ENCODE results near the gene DAZAP1.

Gene DAZAP1

DNA sequence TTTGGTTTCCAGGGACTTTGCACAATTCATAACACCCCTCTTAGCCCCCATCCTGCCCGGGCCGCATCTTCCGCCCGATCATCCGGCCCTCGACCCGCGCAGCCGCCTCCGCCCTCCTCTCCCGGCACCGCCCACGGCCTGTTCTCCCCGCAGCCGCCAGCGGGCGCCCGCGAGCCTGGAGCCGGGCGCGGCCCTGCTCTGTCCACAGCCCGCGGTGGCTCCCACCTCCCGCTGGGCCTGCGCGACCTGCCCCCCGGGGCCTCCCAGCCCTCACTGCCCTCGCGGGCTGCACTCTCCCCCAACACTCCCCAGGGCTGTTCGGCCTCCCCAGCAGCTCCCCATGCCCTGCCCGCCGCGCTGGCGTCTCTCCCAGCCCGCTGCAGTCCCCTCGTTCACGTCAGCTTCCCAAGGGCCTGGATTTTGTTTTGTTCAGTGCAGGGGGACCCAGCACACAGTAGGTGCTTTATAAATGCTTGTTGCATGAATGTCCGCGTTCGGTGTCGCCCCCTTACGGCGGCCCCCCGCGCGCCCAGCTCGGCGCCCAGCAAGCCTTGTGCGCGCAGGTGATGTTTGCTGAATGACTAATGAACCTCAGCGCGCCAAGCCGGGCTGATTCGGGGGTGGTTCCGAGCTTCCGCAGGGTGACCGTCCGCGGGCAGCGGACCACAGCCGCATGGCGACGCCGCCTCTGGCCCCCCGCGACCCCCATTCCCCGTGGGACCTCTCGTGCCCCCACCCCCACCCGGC is 38.0 kb downstream of the DAZAP1 start:
- peak; percentile 69 to 74 for DNase-seq

DNA sequence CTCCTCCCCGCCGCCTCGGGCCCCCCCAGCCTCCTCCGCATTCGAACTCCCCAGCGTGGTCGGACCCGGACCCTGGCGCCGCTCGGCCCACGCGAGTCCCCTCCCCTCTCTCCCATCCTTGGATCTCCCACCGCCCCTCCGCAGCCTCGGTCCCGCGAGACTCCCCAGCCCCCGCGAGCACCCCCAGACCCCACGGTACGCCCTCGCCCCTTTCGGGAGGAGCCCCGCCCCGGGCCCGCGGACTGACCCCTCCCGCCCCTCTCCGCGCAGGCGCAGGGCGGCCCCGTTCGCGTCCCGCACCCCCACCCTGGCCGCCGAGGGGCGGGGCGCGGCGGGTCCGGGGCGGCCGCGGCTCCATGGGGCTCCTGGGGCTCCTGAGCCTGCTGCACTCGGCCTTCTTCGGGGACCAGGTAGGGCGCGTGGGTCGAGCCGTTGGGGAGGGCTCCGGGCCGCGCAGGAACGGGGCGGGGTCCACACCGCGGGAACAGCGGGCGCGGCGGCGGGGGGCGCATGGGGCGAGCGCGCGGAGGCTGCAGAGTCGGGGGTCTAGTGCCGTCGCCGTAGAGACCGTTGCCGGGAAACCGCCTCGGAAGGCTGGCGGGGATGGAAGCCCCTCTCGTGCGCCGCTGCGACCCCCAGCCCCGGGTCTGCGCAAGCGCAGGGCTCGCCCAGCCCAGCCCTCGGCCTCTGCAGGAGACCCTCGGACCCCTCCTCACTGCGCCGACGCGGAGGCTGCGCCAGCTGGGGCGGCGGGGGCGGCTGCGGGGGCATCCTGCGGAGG is 38.7 kb downstream of the DAZAP1 start:
- DNase-seq = no peak

DNA sequence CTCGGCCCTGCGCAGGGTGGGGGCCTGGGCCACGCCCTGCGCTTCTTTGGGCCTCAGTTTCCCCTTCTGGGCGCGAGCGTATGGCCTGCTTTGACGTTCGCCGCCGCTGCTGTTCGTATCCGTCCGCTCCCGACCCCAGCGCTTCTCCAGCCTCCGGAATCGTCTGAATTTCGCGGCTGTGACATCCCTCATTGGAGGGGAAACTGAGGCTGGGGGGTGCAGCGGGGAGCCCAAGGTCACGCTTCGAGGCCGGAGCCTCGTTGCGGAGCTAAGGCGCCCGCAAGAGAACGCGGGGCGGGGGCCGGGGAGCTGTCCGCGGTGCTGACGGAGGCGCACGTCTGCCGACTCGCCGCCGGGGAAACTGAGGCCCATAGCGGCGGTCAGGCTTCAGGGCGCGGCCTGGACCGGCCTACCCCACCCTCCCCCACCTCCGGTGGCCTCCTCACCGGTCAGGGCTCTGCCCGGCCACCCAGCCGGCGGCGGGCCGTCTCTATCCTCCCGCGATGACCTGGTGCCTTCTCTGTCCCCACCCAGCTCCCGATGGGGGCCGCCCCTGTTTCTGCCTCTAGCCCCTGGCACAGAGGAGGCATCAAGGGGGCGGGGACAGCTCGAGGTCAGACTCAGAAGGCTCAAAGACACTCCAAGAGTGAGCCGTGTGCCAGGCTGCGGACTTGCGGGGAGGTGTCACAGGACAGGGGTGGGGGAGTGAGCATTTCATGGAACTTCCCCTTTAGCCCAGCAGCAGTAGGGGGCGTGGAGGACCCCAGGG is 39.5 kb downstream of the DAZAP1 start:
- DNase-seq = no peak

DNA sequence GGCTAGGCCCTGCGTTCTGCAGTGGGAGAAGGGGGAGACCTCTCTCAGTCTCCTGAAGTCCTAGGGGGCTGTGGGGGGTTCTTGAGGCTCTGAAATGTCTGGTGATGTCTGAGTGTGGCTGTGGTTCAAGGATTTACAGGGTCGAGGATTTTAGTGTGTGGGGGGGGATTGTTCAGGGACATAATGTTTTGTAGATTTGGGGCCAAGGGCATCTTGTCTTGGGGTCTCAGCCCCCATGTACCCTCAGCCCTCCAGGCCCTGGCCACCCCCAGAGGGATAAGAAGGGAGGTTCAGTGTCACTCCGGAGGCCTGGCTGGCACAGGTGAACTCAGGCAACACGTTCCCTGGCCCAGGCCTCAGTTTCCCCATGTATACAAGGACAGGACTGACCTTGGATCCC is 40.1 kb downstream of the DAZAP1 start:
- no peak for DNase-seq

DNA sequence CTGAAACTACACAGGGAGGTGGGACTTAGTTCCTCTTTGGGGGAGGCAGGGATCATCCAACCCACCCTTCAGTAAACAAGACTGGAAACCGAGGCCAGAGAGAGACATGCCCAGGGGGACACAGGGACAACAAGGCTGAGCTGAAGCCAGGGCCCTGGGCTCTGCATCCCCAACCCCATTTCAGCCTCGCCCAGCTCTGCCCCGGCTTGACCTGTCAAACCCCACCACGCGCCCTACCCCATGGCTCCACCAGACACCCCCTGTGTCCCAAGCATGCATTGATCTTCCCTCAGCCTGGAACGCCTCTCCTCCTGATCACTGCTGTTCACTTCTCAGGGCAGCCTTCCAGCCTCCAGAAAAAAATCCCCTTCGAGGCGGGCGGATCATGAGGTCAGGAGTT is 40.6 kb downstream of the DAZAP1 start:
- no peak for DNase-seq

DNA sequence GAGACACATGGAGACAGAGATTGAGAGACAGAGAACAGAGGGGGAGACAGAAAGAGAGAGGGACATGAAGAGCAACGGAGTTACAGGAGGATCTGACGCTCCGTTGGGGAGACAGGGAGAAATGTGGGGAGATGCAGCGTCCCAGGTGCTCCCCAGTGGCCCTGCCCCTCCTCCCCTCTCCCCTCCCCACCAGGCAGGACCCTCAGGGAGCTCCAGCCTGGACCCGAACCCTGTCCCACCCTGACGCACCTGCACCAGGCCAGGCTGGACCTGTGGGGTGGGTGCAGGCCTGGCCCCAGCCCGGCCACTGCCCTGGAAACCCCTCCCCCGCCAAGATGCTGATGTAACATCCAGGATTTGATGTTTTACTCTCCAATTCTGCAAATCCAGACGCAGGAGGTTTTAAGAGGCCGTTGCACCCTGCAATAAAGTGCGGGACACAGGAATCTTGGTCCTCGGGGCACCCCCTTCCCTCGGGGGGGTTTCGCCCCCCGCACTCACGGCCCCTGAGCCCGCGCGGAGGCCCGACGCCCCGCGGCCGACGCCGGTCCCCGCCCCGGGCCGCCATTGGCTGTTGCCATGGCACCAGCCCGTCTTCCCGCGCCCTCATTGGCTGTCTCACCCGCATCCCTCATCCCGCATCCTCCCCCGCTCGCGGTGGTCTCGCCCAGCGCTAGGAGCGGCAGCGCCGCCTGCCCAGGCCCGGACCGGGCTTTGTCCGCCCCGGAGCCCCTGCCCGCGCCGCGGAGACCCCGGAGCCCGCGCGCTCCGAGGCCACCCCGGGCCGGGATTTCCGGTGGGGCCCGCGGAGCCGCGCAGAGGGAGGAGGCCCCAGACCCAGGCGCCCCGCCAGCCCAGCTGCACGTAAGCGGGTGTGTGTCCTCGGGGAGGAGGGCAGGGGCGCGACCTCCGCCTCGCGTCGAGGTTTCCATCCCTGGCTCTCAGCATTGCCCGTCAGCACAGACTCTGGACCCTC is 42.4 kb downstream of the DAZAP1 start, which contains the start of gene APC2:
APC2 (plus strand) TSS at position 655 of the 976 bp plus-strand sequence. CDS start 2,881 bp downstream, outside the sequence.
- no peak for DNase-seq

DNA sequence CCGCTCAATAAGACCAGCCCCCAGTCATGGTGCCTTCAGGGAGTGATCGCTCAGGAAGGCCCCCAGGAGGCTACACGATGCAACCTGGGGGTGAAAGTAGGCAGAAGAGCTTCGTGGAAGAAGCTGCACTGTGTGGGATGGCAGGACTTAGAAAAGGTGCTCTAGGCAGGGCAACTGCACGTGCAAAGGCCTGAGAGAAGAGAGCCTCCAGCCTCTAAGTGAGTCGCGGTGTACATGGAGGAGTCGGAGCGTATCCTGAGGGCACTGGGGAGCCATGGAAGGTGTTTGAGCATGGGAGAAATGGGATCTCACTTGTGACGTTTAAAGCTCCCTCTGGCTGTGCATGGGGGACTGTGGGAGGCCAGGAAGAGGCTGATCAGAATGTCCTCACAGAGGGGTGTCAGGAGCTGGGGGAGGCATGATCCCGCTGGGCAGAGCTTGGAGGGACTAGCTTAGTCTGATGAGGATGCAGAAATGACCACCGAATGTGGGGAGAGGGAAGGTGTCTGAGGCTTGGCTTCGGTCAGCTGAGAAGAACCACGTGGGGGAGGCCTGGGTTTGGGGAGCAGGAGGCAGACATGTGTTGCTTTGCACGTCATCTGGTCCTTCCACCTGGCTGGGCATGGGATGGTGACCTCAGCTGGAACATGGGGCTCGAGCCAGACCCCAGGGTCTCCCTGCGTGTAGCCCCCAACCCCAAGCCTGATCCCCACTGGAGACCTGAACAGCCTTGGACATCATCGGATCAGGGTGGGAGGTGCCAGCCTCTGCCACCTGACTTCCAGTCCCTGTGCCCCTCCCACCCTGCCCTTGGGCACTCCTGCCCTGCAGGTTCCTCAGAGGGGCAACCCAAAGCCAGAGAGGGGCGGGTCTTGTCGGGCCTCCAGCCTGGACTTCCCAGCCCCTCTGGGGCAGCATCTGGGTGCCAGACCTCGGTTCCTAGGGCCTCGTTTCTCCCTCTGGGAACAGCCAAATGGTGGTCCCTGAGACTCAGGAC is 43.6 kb downstream of the DAZAP1 start:
- DNase-seq = no peak

DNA sequence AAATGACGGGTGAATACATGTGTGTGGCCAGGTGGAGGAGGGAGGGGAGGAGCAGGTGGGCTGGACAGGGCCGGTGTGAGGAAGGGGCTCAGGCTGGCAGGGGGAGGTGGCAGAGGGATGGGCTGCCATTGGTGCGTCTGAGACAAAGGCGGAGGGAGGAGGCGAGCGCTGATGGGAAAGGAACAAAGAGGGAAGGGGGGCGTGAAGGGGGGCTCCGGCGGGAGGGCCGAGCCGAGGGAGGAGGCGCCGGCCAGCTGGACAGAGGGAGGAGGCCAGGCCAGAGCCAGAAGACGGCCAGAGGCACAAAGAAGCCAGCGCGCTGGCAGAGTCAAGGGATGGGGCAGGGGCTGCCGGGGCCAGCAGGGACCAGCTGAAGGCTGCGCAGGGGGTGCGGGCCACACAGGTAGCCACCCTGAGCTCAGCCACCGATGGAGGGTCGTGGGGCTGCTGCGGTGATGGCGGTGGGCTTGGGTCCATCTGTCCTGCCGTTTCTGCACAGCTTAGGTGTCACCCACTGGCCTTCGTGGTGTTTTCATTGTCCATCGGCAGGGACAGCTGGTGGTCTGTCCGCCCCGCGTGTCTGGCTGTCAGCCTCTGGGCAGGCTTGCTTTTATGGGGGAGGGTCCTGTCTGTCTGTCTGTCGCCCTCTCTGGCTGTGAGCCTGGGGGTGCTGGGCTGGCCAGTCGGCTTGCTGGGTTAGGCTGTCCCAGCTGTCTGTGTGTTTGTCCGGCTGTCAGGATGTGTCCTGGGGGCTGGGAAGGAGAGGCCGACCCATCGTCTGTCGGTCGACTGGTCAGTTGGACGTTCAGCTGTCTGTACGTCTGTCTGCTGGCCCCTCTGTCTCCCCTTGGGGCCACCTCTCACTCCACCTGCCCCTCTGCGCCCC is 44.8 kb downstream of the DAZAP1 start:
- no peak for DNase-seq

DNA sequence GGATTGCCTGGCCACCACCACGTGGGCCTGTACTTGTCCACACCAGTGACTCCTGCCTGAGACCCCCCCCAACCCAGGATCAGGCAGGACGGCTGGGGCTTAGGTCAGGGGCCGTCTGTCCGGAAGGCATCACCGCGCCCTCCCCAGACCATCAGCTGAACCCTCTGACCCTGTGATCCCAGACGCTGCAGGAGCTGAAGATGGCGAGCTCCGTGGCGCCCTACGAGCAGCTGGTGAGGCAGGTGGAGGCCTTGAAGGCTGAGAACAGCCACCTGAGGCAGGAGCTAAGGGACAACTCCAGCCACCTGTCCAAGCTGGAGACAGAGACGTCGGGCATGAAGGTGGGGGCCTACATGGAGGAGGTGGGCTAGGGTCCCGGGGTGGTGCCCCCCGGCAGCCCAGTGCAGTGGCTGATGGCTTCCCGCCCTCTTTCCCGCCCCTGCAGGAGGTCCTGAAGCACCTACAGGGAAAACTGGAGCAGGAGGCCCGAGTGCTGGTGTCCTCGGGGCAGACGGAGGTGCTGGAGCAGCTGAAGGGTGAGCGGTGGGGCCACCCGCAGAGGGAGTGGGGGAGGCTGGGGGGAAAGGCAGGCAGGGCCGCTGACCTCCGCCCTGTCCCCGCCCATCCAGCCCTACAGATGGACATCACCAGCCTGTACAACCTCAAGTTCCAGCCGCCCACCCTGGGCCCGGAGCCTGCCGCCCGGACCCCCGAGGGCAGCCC is 45.6 kb downstream of the DAZAP1 start:
- no peak for DNase-seq

DNA sequence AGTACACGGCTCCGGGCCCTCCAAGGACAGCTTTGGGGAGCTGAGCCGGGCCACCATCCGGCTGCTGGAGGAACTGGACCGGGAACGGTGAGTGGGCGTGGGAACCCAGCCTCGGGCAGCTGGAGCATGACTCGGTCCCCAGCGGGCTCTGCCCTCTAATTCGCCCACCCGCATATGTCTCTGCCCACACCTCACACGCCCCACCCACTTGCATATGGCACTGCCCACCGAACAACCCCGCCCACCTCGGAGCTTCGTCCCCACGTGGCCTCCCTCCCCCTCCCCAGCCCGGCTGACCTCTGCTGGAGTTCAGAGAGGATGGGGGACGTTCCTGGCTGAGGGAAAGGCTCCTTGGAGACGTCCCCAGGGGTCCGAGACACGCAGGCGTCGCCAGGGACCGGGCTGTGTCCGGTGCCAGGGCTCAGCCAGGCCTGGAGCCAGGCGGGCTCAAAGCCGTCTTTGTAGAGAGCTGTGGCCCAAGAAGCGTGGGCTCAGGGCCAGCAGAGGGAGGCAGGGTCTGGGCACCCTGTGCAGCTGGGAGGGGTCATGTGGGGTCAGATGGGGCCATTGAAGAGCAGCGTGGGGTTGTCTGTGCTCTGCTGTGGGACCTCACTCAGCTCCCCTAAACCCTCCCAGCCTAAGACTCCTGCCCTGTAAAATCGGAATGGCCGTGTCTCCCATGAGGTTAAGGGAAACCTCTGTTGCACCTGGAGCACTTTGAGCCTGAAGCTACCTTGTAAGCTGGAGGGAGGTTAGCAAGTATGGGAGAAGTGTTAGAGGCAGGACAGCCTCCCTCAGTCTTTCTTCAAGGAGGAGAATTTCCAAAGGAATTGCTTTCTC is 46.4 kb downstream of the DAZAP1 start:
- DNase-seq = no peak

DNA sequence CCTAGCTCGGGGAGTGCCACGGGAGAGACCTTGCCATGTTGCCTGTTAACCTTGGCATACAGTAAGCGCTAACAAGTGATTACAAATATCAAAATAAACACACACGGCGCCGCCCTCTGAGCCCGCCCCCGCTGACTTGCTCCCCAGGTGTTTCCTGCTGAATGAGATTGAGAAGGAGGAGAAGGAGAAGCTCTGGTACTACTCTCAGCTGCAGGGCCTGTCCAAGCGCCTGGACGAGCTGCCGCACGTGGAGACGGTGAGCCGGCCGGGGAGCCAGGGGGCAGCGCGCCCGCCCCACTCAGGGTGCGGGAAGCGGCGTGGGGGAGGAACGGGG is 47.6 kb downstream of the DAZAP1 start:
- no peak for DNase-seq

DNA sequence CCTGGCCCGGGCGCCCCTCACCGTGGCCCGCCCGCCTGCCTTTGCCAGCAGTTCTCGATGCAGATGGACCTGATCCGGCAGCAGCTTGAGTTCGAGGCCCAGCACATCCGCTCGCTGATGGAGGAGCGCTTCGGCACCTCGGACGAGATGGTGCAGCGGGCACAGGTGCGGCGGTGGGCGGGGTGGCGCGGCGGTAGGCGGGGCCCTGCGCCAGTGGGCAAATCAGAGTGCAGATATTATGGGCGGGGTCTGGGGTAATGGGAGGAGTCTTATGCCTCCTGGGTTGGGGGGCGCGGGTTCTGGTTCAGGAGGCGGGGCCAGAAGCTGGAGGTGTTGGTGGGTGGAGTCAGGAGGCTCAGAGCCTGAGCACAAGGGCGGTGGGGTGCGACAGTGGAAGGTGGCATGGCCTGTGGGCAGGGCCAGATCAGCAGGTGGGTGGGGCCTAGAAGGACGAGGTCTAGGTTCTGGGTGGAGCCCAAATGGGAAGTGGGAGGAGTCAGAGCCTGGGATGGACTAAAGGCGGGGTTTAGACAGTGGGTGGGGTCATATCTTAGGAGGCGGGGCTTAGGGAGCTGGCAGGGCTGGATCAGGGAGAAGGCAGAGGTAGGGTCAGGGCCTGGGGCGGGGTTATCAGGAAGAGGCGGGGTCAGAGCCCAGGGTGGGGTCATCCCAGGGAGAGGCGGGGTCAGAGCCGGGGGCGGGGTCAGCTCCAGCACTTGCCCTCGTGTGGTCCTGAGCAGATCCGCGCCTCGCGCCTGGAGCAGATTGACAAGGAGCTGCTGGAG is 48.1 kb downstream of the DAZAP1 start:
- DNase-seq = no peak

DNA sequence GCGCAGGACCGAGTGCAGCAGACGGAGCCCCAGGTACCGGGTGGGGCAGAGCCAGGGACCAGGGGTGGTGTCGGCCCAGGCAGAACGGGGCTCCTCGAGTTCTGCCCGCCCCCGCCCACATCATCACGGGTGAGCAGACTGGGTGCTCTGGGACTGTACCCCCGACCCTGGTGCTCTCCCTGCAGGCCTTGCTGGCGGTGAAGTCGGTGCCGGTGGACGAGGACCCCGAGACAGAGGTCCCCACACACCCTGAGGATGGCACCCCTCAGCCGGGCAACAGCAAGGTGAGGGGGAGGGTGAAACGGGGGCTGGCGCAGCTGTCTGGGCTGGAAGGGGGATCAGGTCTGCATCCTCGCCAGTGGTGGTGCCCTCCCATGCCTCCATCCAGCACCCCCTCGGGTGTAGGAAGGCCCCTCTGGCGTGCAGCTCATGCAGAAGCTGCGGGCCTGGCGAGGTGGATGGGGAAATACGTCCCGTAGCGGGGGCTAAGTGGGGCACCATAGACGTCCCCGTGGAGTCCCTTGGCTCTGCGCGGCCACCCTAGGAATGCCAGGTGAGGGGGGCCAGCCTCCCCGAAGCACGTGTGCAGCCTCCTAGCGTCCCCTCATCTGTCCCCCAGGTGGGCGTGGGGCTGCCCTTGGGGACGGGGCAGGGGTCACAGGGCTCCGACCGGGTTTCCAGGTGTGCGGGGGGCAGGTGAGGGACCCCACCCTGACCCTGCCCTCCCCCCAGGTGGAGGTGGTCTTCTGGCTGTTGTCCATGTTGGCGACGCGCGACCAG is 48.9 kb downstream of the DAZAP1 start:
- DNase-seq = no peak

DNA sequence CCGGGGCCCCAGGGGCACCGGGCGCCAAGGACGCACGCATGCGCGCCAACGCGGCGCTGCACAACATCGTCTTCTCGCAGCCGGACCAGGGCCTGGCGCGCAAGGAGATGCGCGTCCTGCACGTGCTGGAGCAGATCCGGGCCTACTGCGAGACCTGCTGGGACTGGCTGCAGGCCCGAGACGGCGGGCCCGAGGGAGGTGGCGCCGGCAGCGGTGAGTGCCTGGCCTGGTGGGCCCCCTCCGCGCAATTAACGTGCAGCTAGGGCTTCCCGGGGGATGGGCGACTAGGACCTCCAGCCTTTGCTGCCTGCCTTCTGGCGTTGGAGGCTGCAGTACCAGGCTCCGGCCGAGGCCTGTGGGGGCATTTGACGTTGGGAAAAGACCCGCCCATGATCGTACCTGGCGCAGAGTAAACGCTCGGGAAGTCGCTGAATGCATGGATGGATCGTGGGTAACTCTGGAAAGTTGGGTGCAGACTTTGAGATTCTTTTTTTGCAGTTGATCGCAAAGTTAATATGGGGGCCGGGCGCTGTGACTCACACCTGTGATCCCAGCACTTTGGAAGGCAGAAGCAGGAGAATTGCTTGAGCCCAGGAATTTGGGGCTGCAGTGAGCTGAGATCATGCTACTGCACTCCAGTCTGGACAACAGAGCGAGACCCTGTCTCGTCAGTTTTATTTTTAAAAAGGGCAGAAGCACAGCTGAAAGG is 49.8 kb downstream of the DAZAP1 start:
- no peak for DNase-seq

DNA sequence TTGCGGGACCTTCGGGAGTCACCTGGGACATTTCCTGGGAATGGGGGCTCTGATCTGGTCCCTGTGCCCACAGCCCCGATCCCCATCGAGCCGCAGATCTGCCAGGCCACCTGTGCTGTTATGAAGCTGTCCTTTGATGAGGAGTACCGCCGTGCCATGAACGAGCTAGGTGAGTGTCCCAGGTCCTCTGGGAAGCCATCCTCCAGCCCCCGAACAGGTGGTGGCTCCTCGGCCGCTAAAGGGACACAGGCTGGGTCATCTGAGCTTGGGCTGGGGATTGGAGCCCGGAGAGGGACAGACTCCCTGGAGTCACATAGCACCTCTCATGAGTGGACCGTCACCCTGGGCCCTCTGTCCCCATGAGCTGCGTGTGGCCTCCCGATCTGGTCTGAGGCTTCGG is 50.5 kb downstream of the DAZAP1 start:
- DNase-seq = no peak

DNA sequence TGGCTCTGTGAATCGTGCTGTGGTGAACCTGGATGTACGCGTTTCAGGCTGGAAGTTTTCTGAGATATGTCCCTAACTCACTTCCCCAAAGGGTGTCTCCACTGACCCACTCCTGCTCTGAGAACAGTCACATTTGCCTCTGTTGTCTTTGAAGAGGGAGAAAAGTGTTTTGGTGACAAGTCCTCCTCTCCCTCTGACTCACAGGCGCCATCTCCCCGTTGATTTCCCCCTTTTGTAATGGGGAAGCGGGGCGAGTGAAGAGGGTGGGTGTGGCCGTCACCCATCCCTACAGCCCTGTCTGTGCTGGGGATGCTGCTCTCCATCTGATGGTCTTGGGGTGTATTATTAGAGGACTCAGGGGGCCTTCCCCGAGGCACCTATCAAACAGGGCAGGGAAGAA is 52.1 kb downstream of the DAZAP1 start:
- no peak for DNase-seq

Data from activated CD4-positive, alpha-beta T cell treated with anti-CD3 and anti-CD28 coated beads for 4 hours (primary cell).